A204.1 (cell line): Measurements from ENCODE around the gene AR.
"Not testable (repeated sequence)": the region's sequence is repeated elsewhere in the genome, so short reads cannot be mapped to it uniquely, and the experiment has no call there.

Source experiments
- FAIRE-seq: peaks from 2 replicates; lab custom pipeline; 2012; peaks lifted over from hg19 to GRCh38; lab: Jason Lieb, UNC

Gene AR

DNA sequence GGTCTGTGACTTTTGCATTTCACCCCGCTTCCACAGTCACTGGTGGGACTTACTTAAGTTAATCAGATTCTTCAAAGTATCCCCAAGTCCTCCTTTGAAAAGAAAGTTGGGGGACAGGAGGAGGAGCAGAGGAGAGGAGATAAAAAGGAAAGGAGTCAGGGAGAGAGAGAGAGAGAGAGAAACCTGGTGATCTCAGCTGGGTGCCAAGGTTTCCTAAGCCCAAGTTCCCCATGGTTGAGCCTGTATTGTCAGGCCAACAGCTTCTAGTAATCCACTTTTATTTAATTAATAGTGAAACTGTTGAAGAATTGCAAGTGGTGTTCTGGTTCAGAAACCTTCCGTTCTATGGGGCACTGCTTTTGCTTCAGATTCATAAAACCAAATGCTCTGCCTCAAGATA is 91.6 kb downstream of the AR start:
- FAIRE-seq: no peak

DNA sequence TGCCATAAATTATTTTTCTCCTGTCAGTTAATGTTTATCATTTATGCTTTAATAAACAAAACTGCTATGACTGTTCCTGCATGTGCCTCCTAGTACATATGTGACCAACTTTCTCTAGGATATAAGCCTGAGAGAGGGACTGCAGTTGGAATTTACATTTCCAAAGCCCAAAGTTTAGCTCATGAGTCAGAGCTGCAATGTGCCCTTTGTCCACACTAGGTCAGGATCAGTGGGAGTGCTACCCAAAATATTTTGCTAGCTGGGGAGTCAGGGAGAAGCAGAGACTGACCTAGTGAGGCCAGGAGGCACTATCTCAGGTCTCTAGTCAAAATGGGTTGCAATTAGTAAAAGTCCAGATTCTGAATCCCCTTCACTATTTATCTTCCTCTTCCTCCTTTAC is 92.7 kb downstream of the AR start:
- no peak for FAIRE-seq

DNA sequence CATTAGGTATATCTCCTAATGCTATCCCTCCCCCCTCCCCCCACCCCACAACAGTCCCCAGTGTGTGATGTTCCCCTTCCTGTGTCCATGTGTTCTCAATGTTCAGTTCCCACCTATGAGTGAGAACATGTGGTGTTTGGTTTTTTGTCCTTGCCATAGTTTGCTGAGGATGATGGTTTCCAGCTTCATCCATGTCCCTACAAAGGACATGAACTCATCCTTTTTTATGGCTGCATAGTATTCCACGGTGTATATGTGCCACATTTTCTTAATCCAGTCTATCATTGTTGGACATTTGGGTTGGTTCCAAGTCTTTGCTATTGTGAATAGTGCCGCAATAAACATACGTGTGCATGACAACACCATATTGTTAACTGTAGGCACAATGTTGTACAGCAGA is 93.5 kb downstream of the AR start:
- not testable (repeated sequence) for FAIRE-seq

DNA sequence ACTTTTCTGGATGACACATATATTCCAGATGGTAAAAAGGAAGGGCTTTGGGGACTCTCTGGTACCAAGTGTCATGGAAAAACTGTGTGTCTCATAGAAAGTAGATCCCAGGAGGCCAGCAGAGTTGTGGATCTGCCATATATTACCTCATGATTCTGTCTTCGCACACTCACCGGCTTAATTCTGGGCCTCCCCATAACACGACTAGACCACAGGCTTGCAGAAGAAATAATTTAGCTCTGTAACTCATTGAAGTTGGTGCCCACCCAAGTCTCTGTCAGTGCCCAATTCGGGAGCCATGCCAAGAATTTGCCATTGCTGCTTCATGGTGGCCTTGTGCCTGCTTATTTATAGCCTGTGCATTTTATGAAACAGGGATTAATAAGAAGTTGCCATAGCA is 104.5 kb downstream of the AR start:
- FAIRE-seq: no peak

DNA sequence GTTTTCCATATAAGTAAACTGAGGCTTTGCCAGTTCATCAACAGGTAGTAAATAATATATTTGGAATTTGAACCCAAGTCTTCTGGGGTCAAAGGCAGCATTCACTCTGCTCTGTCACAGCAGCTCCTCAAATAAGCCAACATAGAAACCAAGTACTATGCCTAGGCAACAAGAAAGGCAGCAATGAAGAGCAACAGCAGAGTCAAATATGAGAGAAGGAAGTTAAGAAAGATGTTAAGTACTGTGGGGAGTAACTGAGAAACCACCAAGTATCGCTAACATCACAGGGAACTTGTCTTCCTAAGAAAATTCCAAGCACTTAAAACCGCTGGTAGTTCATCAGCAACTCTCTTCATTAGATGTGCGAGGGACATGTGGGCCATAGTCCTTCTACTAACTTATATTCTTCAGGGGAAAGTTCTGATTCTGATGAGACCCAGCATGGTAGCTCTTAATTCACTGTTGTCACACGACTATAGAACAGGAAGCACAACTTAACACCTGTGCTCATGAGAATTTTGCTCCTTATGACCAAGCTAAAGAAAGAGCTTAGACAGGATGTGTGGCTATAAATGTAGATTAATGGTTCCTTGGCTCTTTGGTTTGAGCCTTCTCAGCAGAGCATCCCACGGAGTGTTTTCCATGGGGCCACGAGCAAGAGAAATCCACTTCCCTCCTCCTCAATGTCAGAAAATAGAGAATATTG is 107.8 kb downstream of the AR start:
- no peak for FAIRE-seq

DNA sequence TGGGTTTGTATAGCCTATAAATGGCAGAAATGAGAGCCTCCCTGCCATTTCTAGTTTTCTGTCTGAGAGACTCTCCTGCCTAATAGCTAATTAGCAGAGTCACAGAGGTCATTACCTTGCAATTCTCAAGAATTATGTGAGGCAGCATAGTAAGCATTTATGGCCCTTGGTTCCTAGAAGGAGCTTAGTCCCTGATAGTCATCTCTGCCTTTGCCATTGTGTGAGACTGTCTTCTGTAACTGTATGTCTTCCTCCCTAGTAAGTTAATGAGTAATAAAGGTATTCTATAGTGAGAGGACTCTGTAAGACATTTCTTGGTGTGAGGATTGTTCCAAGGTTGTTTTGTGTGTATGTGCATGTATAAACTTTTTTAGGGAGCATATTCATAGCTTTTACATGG is 108.7 kb downstream of the AR start:
- FAIRE-seq: no peak

DNA sequence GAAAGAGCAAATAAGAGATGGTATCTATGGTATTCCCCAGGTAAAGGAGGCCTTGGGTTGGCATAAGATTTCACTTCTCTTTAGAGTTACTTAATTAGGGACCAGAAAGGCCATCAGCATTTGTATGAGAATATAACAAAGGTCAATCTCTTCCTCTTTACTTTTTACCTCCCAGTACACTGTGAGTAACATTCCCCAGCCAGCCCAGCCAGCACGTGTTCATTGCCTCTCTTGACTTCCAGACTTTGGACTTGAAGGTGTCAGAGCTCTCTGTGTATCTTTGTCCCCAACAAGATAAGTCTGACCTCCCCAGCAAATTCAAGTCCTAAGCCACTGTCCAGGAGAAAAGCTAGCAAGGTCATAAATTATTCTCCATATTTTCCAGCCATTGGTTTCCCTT is 110.5 kb downstream of the AR start:
- no peak for FAIRE-seq

DNA sequence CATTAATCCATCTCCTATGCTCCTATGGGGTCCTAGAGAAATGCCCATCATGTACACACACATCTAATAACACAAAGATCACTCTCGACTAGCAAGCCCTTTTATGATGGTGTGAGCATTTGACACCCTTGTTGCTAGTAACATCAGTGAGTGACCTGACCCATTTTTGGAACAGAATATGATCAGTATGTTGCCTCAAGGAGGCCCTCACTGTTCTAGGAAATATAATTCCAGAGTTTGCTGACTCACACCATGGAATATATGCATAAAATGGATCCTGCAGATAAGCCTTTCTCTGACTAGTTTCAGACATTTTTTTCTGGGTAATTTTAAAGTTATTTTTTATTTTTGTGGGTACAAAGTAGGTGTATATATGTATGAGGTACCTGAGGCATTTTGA is 121.8 kb downstream of the AR start:
- no peak for FAIRE-seq

DNA sequence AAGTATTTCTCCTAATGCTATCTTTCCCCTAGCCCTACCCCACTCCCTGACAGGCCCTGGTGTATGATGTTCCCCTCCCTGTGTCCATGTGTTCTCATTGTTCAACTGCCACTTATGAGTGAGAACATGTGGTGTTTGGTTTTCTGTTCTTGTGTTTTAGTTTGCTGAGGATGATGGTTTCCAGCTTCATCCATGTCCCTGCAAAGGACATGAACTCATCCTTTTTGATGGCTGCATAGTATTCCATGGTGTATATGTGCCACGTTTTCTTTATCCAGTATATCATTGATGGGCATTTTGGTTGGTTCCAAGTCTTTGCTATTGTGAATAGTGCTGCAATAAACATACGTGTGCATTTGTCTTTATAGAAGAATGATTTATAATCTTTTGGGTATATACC is 126.9 kb downstream of the AR start:
- FAIRE-seq: not testable (repeated sequence)

DNA sequence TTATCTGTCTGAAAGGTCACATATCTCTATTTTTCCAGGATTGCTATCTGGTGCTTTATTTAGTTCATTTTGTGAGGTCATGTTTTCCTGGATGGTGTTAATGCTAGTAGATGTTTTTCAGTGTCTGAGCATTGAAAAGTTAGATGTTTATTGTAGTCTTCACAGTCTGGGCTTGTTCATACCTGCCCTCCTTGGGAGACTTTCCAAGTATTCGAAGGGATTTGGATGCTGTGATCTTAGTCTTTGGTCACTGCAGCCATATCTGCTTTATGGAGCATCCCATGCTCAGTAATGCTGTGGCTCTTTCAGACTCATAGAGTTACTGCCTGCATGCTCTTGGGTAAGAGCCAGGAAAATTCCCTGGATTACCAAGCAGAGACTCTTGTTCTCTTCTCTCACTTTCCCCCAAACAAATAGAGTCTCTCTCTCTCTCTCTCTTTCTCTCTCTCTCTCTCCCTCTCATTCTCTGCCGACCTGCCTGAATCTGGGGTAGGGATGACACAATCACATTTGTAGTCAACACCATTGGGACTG is 130.0 kb downstream of the AR start:
- FAIRE-seq: no peak

DNA sequence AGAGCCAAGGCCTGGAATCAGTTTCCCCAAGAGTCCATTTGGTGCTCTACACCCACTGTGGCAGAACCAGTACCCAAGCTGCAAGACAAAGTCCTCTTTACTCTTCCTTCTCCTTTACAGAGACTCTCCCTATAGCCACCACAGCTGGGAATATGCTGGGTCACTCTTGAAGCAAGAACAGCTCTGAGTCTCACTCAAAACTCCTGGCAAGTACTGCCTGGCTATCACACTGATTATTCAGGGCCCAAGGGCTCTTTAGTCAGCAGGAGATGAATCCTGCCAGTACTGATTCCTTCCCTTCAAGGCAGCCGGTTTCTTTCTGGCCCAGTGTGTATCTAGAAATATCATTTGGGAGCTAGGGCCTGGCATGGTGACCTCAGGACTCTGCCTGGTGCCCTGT is 130.9 kb downstream of the AR start:
- no peak for FAIRE-seq

DNA sequence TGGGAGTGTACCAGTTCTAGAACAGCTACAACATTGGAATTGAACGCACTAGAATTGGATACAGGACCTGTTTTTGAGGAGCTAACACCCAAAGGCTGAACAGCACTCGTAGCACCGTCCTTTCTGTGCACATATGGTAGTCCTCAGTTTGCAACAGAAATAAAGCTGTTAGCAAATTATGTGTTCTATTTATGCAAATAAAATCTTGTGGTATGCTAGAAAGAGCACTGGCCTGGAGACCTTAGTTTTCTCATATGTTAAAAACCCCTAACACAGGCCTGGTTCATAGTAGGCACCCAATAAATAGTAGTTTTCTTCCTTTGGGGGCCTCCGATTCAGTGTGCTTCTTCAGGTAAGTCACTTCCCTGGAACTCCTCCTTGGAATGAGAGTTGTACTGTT is 140.3 kb downstream of the AR start:
- FAIRE-seq: no peak

DNA sequence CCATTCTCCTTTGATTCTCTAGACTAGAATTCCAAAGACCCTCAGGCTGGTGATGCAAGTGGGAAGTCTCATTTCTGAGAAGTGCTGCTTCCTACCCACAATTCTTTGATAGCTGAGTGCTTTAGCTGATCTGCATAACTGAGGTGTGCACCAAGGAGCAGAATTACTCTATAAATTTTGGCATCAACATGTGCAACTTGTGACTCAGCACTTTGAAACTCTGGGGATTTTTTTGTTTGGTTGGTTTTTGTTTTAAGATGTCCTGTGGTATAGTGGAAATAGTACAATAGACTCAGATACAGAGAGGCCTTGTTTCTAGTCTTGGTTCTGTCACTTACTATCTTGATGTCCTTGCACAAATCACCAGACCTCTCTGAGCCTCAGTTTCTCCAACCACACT is 148.4 kb downstream of the AR start:
- no peak for FAIRE-seq

DNA sequence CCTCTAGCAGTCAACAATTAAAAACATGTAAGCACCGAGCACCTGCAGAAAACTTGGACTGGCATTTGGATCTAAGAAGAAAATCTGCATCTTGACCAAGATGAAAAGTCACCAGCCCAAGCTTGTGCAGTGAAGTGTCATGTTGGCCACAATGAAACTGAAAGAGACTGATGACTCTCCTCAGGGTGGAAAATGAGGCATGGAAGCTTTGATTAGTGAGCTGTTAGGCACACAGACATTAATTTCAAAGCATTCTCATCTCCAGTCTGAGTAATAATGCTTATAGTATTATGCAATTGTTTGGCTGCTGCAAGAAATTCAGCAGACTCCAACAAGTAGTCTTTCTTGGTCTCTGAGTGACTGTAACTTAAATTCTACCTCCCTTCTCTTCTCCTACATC is 150.1 kb downstream of the AR start:
- FAIRE-seq: no peak

DNA sequence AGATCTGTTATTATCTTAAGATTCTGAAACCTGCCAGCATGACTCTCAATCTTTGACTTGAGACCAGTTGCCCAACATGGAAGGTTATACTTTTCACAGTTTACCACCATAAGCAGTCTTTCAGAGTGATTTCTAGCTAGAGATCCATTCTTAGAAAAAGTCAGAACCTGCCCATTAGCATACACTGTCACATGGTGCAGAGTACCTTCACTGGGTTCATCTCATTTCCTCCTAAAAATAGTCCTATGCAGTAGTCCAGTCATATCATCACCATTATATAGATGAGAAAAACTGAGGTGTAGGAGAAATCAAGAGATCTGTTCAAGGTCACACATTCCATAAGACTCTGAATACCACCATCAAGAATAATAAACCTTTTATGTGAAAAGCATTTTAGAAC is 153.6 kb downstream of the AR start:
- FAIRE-seq: no peak

DNA sequence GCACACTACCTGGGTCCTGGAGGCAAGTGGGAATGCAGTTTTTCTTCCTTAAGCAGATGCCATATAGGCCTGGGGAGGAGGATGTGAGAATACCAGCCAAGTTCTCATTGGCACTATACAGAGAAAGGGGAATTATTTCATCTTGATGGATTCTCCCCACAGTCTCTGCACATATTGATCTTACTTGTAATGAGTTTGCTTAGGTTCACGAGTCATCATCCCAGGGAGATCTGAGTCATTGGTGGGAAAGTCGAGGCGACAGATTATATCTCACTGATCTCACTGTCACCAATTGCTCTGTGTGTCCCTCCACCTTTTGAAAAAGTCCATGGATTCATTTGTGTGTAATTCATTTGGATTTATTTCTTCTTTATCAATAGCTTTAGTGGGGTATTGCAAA is 156.8 kb downstream of the AR start:
- no peak for FAIRE-seq

DNA sequence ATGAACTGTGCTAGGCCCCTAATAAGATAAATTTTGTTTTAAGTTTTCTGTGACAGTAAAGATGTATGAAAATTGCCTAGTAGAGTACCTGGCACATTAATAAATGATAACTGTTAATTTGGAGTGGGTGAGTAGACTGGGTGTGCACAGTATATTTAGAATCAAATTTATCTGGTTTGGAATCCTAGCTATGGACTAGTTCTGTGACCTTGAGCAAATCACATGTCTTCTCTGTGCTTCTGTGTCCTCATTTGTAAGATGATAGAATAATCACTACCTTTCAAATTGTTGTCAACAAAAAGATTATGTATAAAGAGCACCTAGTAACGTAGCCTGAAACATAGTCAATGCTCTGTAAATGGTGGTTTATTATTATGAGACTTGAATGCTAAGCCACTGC is 170.2 kb downstream of the AR start:
- FAIRE-seq: no peak

DNA sequence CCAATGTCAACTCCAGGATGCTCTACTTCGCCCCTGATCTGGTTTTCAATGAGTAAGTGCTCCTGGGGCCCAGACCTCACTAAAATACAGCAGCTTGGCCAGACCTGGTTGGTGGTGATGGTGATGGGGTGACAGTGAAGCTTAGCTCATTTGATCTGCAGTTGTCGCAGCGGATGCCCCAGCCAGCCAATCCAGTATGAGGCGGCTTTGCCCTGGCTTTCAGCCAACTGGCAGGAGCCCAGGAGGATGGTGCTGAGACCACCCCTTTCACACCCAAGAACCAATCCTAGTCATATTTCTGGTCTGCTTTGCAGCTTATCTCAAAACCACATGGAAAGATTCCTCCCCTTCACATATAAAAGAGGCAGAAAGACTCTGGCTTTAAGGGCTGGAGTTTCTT is 173.8 kb downstream of the AR start:
- FAIRE-seq: no peak

DNA sequence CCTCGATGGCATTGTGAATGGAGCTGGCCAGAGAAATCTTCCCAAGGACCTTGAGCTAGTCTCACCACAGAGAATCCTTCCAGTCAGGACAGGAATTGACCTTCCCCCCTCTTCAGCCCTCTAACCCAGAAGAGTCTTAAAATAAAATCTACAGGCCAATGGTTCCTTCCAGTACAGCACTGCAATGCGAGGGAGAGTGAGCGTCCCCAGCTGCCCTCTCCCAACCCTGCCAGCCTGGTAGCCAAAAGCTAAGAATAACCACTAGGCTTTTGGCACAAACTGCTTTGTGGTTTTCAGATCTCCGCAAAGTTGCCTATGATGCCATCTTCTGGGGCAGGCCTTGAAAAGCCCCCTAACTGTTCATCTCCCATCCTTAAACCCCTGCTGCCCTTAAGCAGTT is 175.1 kb downstream of the AR start:
- no peak for FAIRE-seq

DNA sequence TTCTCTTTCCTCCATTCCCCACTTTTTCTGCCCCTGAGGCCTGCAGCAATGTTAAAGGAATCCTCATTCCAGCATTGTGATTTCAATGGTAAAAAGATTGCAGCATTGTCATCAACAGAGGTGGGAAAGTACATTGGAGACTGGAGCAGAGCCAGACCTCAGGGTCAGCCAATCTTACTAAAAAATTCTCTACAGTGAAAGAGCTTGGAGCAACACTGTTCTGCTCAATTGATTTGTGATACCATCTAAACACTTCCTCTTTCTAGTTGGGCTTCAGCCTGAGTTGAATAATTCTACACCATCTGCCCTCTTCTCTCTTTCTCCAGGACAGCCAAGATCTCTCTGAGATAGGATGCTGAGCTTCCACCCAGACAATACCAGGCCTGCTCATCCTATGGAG is 176.5 kb downstream of the AR start:
- FAIRE-seq: no peak

DNA sequence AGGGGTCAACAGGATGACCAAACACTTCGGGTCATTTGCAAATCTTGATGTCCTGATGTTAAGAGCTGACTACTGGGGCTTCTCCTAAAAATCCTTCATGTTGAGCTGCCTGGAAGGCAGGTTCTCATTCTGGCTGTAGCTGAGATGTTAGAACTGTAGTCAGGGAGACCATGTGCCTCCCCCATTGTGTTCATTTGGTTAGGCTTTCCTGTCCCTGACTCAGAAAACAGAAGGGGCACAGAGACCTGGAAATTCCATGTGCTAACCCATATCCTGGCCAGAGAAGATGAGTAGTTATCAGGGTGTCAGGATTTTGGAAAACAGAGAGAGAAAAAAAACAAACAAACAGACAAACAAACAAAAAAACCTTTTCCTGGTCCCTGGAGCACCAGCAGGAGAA is 177.5 kb downstream of the AR start:
- FAIRE-seq: no peak

DNA sequence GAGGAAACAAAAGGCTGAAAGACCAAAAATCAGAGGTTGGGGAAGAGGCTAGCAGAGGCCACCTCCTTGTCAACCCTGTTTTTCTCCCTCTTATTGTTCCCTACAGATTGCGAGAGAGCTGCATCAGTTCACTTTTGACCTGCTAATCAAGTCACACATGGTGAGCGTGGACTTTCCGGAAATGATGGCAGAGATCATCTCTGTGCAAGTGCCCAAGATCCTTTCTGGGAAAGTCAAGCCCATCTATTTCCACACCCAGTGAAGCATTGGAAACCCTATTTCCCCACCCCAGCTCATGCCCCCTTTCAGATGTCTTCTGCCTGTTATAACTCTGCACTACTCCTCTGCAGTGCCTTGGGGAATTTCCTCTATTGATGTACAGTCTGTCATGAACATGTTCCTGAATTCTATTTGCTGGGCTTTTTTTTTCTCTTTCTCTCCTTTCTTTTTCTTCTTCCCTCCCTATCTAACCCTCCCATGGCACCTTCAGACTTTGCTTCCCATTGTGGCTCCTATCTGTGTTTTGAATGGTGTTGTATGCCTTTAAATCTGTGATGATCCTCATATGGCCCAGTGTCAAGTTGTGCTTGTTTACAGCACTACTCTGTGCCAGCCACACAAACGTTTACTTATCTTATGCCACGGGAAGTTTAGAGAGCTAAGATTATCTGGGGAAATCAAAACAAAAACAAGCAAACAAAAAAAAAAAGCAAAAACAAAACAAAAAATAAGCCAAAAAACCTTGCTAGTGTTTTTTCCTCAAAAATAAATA is 179.9 kb downstream of the AR start:
- FAIRE-seq: no peak

DNA sequence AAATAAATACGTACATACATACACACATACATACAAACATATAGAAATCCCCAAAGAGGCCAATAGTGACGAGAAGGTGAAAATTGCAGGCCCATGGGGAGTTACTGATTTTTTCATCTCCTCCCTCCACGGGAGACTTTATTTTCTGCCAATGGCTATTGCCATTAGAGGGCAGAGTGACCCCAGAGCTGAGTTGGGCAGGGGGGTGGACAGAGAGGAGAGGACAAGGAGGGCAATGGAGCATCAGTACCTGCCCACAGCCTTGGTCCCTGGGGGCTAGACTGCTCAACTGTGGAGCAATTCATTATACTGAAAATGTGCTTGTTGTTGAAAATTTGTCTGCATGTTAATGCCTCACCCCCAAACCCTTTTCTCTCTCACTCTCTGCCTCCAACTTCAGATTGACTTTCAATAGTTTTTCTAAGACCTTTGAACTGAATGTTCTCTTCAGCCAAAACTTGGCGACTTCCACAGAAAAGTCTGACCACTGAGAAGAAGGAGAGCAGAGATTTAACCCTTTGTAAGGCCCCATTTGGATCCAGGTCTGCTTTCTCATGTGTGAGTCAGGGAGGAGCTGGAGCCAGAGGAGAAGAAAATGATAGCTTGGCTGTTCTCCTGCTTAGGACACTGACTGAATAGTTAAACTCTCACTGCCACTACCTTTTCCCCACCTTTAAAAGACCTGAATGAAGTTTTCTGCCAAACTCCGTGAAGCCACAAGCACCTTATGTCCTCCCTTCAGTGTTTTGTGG is 180.7 kb downstream of the AR start:
- no peak for FAIRE-seq
